HG03060 (cell line): Measurements from ENCODE around the gene IFNAR2.

Experiments used
- ATAC-seq: cut with Tn5 transposase; IDR thresholded peaks from one replicate; pipeline ENCODE4 v1.9.1; 2021; ENCODE audit warnings: low read depth, moderate number of reproducible peaks; ENCODE audit not compliant: unreplicated experiment

IFNAR2 gene

GRCh38 chr21:33265664-33266049, 35.9 kb downstream of the IFNAR2 start:
- ATAC-seq: peak; percentile 28

DNA sequence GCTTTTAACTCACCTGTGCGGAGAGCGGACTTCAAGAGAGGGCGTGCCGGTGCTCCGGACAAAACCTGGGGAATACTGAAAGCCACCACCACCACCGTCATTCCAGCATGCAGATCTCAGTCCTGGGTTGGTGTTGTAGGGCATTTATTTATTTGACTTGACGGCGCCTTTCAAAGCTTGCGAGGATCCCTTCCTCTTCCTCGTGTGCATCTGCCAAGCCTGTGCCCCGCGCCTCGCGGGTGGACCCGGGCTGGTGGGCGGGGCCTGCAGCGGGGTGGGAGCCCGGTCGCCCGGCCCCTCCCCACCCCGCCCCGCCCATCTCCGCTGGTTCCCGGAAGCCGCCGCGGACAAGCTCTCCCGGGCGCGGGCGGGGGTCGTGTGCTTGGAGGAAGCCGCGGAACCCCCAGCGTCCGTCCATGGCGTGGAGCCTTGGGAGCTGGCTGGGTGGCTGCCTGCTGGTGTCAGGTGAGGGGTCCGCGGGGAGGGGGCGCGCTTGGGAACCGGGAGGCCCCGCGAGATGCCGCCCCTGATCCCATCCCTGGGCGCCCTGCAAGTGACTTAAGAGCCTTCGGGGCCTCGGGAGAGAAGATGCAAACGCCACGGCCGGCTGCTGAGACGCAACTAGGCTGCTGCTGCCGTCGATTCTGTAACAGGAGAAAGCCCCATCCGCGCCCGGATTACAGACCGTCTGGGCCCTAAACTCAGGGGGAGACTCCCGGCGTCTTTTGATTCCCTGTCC, 36.5 kb downstream of the IFNAR2 start, which contains the start of gene IL10RB:
Gene IL10RB (plus strand): TSS at position 318 of the 739 bp plus-strand sequence. CDS start 99 bp downstream, at position 417.
- no peak for ATAC-seq

DNA sequence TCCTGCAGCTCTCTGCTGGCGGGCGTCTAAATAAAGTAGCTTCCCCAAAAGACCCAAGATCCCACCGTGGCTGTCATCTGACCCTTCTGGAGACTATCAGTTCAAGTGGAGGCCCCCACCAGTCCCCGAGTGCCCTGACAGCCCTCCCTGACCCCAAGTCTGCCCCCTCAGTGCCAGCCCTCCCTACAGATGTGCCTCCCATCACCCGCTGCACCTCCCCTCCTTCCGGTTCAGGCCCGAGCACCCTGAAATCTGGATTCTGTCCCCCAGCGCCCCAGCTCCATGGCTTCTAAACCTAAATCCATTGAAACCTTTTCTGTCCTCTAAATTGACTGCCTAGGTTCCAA, 37.0 kb downstream of the IFNAR2 start:
- no peak for ATAC-seq

- ATAC-seq: no peak
Observed at GRCh38 chr21:33267250-33267649, 37.5 kb downstream of the IFNAR2 start.

DNA sequence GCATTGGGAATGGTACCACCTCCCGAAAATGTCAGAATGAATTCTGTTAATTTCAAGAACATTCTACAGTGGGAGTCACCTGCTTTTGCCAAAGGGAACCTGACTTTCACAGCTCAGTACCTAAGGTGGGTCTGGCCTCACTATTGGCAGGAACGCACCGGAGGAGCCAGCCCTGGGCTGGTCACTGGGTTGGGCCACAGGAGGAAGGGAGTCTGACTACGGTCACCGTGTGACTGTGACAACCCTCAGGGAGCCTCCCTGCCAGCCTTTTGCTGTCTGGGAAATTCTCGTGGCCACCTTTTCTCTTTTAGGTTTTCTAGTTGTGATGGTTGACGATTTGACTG, 38.6 kb downstream of the IFNAR2 start:
- no peak for ATAC-seq

DNA sequence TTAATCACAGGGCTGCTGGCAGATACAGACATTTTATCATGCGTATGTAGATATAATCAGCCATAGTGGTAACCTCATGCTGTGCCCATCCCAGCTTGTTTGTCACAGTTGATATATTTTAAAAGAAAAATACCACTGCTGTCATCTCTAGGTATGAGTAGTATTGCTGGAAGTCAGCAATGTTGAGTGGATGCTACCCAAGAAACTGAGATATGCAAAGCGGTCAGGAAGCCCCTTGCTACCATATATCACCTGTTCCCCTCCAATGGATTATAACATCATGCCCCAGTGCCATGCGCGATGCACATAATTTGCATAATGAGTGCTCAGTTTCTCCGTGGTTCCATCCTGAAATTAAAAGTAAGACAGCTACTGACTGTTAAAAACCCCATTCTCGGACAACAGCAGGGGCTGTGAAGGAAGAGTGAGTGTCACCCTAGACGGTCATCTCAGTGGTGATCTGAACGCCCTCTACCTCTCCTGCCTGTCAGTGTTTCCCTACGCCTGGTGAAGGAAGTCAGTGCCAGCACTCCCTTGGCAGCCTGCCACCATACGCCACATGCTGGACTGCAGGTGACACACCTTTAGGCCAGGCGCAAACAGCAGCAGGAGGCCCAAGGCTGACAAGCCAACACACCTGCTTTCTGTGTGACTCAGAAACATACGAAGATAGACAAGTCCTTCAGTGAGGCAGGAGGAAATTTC, 39.2 kb downstream of the IFNAR2 start:
- ATAC-seq: peak; percentile 68

DNA sequence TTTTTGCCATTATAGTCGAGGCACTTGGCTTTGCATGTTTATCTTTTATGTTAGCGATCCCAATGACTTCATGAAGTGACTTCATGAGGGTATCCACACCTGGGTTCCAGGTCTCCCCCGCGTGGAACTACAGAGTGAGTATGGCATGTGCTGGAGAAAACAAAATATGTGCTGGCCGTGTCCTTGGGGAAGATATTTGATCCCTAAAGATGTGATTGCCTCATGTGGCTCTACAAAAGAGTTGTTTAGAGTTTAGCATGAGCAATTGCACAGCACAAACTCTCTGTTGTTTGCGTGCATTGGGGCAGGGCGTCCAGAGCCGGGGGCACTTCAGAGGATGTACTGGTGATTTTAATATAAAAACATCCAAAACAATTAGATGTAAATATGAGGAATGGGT, 41.2 kb downstream of the IFNAR2 start:
- ATAC-seq: no peak

DNA sequence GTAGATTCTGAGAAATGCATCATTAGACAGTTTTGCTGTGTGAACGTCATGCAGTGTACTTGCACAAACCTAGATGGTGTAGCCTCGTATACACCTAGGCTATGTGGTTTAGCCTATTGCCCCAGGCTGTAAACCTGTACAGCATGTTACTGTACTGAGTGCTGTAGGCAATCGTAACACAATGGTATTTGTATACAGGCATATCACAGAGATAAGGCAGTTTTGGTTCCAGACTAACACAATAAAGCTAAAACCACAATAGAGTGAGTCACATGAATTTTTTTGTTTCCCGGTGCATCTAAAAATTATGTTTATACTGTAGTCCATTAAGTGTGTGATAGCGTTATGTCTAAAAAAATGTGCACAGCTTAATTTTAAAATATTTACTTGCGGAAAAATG, 43.3 kb downstream of the IFNAR2 start:
- ATAC-seq: no peak

DNA sequence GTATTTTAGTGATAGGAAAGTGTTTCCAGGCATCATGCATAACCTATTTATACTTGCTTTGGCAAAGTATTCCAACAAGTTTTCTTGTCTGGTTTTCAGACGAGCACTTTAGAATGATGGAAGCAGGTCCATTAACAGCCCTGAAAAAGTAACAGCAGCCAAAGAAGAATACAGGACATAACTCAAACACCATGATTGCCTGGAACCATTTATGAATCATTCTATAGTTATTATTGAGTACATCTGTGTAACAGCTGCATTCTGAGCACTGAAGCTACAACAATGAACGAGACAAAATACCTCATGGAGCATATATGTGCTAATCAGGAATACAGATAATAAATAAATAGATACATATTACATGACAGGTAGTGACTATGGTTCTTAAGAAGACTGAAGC, 49.0 kb downstream of the IFNAR2 start:
- no peak for ATAC-seq

DNA sequence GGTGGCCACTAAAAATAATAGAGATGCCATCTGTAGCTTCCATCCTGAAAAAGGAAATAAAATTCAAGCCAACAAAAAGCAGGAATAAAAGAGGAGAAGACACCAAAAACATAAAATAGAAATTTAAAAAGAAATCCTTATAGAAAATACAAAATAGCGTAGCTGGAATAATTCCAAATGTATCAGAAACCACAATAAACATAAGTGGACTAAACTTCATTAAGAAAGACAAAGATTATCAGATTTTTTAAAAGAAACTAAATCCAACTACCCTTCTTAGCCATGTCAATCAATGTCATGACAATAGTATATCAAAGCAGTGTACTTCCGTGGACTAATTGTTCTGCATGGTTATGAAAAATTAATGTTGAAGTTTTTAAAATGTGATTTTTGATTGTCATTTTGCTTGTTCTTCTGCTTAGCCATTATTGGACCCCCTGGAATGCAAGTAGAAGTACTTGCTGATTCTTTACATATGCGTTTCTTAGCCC, 49.6 kb downstream of the IFNAR2 start:
- no peak for ATAC-seq
